SK-N-SH (cell line): ENCODE measurements around the gene LGR4. TPM values are rescaled to one million over a fixed set of nuclear protein-coding genes. Genes with fewer than 3 reads are reported as not detected.

Experiments
- CTCF ChIA-PET: fragments of 300-600, 350-600 bp; formaldehyde crosslinking; extraction: SDS; loops from one replicate; lab custom pipeline; 2021; lab: Yijun Ruan, JAX
- POLR2A ChIA-PET: fragments of 350-600 bp; sonication (Branson Sonifier 250); formaldehyde crosslinking; extraction: SDS; loops from one replicate; lab custom pipeline; 2020; ENCODE audit warnings: antibody characterized with exemption, inconsistent platforms; lab: Yijun Ruan, JAX
- DNase-seq: peaks from one replicate; pipeline ENCODE4 v3.0.0; 2012
- H2AFZ ChIP-seq: fragments of 200-600 bp; sonication (generic); 2 replicates; pipeline ENCODE4 v1.8.1; 2016; ENCODE audit warnings: antibody characterized with exemption, mild to moderate bottlenecking, low read depth
- H3F3A ChIP-seq: fragments of 200-600 bp; sonication (generic); replicated peaks from 2 replicates; pipeline ENCODE3; 2016; ENCODE audit warnings: antibody characterized with exemption, mild to moderate bottlenecking; ENCODE audit not compliant: insufficient read depth
- H3K27ac ChIP-seq, 2 experiments: fragments of 200-500 bp in 1 of 2; fragments of 200-600 bp in 1 of 2; sonication (Bioruptor generic) in 1 of 2; sonication (generic), shearing (Covaris generic) in 1 of 2; 2 replicates each; pipeline versions ENCODE4 v1.5.1 to v1.6.1; 2014 to 2016; ENCODE audit warnings: low read depth in 2 of 2, inconsistent platforms in 1 of 2, low read length in 1 of 2, mild to moderate bottlenecking in 1 of 2, mixed read lengths in 1 of 2
- H3K27me3 ChIP-seq: fragments of 200-600 bp; sonication (generic), shearing (Covaris generic); 2 replicates; pipeline ENCODE4 v1.6.1; 2016; ENCODE audit warnings: mixed run types; ENCODE audit not compliant: insufficient read depth
- H3K36me3 ChIP-seq, 2 experiments: fragments of 200-500 bp in 1 of 2; fragments of 200-600 bp in 1 of 2; sonication (Bioruptor generic) in 1 of 2; sonication (generic) in 1 of 2; replicated peaks in 1 of 2; 2 replicates each; pipeline versions ENCODE3 to v1.5.1; 2014 to 2016; ENCODE audit warnings: low read length in 1 of 2, mild to moderate bottlenecking in 1 of 2; ENCODE audit not compliant: insufficient read depth in 2 of 2, control insufficient read depth in 1 of 2
- H3K4me1 ChIP-seq, 2 experiments: fragments of 200-500 bp in 1 of 2; fragments of 200-600 bp in 1 of 2; sonication (Bioruptor generic) in 1 of 2; sonication (generic), shearing (Covaris generic) in 1 of 2; 2 replicates each; pipeline versions ENCODE4 v1.5.1 to v1.6.1; 2014 to 2016; ENCODE audit warnings: low read depth in 1 of 2, low read length in 1 of 2, mixed run types in 1 of 2; ENCODE audit not compliant: insufficient read depth in 2 of 2, control insufficient read depth in 1 of 2
- H3K4me2 ChIP-seq: fragments of 200-600 bp; sonication (generic), shearing (Covaris generic); 2 replicates; pipeline ENCODE4 v1.6.1; 2017; ENCODE audit warnings: mixed run types
- H3K4me3 ChIP-seq, 2 experiments: fragments of 200-500 bp in 1 of 2; fragments of 200-600 bp in 1 of 2; sonication (Bioruptor generic) in 1 of 2; sonication (generic), shearing (Covaris generic) in 1 of 2; 2 replicates each; pipeline versions ENCODE4 v1.5.1 to v1.8.1; 2014 to 2016; ENCODE audit warnings: low read depth in 2 of 2, inconsistent platforms in 1 of 2, low read length in 1 of 2, mild to moderate bottlenecking in 1 of 2, mixed read lengths in 1 of 2, moderate library complexity in 1 of 2
- H3K79me2 ChIP-seq: fragments of 200-600 bp; sonication (generic); 2 replicates; pipeline ENCODE4 v1.8.1; 2017; ENCODE audit warnings: mild to moderate bottlenecking; ENCODE audit not compliant: insufficient read depth
- H3K9ac ChIP-seq: fragments of 200-600 bp; sonication (generic); 2 replicates; pipeline ENCODE4 v1.6.1; 2017; ENCODE audit warnings: mixed run types
- H3K9me2 ChIP-seq: fragments of 200-600 bp; sonication (generic); 2 replicates; pipeline ENCODE4 v1.6.1; 2017; ENCODE audit warnings: mixed run types
- H3K9me3 ChIP-seq: fragments of 200-600 bp; sonication (generic); 2 replicates; pipeline ENCODE4 v1.6.1; 2017; ENCODE audit warnings: mixed run types, mild to moderate bottlenecking, moderate library complexity
- H4K20me1 ChIP-seq: fragments of 200-600 bp; sonication (generic); 2 replicates; pipeline ENCODE4 v1.6.1; 2017; ENCODE audit warnings: mild to moderate bottlenecking, mixed run types; ENCODE audit not compliant: insufficient read depth
- EP300 ChIP-seq, 2 experiments: IDR thresholded peaks; 2 replicates each; pipeline versions ENCODE4 v1.4.0 to v1.6.1; 2012; ENCODE audit warnings: borderline replicate concordance in 1 of 2, low read depth in 1 of 2, low read length in 1 of 2
- NRF1 ChIP-seq: IDR thresholded peaks from 2 replicates; pipeline ENCODE4 v1.6.1; 2012; ENCODE audit warnings: low read depth, mild to moderate bottlenecking, low read length
- PBX3 ChIP-seq: IDR thresholded peaks from 2 replicates; pipeline ENCODE4; 2012
- RAD21 ChIP-seq: IDR thresholded peaks from 2 replicates; pipeline ENCODE4 v1.6.1; 2012; ENCODE audit warnings: mild to moderate bottlenecking, low read length
- RXRA ChIP-seq: IDR thresholded peaks from 2 replicates; pipeline ENCODE4 v1.4.0; 2012; ENCODE audit warnings: low read depth, mild to moderate bottlenecking, borderline replicate concordance
- TCF12 ChIP-seq: IDR thresholded peaks from 2 replicates; pipeline ENCODE4 v1.4.0; 2012
- TEAD4 ChIP-seq: IDR thresholded peaks from 2 replicates; pipeline ENCODE4 v1.4.0; 2012; ENCODE audit warnings: mild to moderate bottlenecking, borderline replicate concordance; ENCODE audit not compliant: insufficient read depth
- YY1 ChIP-seq: IDR thresholded peaks from 2 replicates; pipeline ENCODE4 v1.4.0; 2012; ENCODE audit warnings: low read depth, mild to moderate bottlenecking
- WGBS: methylation state at CpG from one replicate; pipeline ENCODE4 v1.1.6; 2017; ENCODE audit warnings: low lambda C conversion rate; 5-methylcytosine and 5-hydroxymethylcytosine counted together
- polyA plus RNA-seq, 3 experiments: library from polyadenylated mRNA; depleted of rRNA; stranded (reverse); fragments of >200 nt; gene quantifications; 2 replicates each; pipeline ENCODE4 v1.2.3, GENCODE V29; 2012
- TF ChIP-seq, protein P1 (sequence below): fragments of 150-350 bp; IDR thresholded peaks from 2 replicates; pipeline ENCODE4 v1.6.1; 2016; ENCODE audit warnings: mild to moderate bottlenecking, low read depth, low read length
- TF ChIP-seq, protein P2 (sequence below): fragments of 200-600 bp; sonication (generic); IDR thresholded peaks from 2 replicates; pipeline ENCODE4 v1.6.1; 2017; ENCODE audit warnings: antibody characterized with exemption, mild to moderate bottlenecking, moderate library complexity

The LGR4 gene
- polyA plus RNA-seq, 1 of the 3 experiments (the other 2 are of a cell fraction): 2.6 TPM

GRCh38 chr11:27509908-27510307 lies 37.3 kb upstream of the LGR4 start (continued):
- TF ChIP-seq, protein P1, sequence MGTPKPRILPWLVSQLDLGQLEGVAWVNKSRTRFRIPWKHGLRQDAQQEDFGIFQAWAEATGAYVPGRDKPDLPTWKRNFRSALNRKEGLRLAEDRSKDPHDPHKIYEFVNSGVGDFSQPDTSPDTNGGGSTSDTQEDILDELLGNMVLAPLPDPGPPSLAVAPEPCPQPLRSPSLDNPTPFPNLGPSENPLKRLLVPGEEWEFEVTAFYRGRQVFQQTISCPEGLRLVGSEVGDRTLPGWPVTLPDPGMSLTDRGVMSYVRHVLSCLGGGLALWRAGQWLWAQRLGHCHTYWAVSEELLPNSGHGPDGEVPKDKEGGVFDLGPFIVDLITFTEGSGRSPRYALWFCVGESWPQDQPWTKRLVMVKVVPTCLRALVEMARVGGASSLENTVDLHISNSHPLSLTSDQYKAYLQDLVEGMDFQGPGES: no peak
- no peak for TF ChIP-seq TCF12
- no peak for TF ChIP-seq EP300 (IDR thresholded peaks at IDR 0.05; ENCODE audit: borderline replicate concordance in 1 of 2, low read depth in 1 of 2, low read length in 1 of 2)
- TF ChIP-seq TEAD4: no peak

DNA sequence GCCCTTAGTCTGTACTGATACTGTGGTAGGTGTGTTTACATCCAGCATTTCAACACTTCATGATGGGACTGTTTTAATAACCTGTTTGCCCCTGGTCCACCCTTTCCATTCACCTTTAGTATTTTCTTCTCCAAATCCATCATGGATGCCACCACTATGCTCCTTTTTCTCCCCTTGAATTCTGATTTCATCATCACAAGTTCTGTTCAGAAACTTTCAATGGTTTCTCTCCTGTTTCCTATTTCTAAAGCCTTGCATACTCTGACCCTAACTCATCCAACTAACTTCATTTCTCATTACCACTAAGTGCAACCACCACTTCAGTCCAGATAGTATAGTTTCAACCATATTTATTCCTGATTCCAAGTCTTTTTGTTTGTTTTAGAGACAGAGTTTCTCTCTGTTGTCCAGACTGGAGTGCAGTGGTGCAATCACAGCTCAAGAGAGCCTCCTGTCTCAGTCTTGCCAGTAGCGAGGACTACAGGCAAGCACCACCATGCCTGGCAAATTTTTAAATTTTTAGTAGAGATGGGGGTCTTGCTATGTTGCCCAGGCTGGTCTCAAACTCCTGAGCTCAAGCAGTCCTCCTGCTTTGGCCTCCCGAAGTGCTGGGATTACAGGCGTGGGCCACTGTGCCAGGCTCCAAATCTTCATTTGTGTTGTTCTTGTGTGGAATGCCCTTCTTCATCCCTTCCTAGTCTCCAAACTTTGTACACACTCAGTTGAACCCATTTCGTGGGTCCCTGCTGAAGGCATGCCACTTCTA lies 35.1 kb upstream of the LGR4 start:
- Histone ChIP-seq H3K9ac (peak overlapping the region; percentile 88; the same call in 1 of the 2 replicates), H3K27me3 (no peaks in the 10 kb centered on the region), H3K36me3 (peaks cover 7 to 9% of the 10 kb centered on the region in 2 experiments), H4K20me1 (no peaks in the 10 kb centered on the region), H3F3A (no peaks in the 10 kb centered on the region), H3K79me2 (peaks cover 55% of the 10 kb centered on the region), H3K4me1 (peaks cover 5 to 20% of the 10 kb centered on the region in 2 experiments; a peak in 3 of 4 replicates), H3K4me2 (peak overlapping the region; percentile 90)
- CTCF ChIA-PET: interaction anchor here (0.8 to 1.8 kb wide), 4 partner anchors 9 to 192 kb away, joined by 3 to 6 read pairs (median 3); no protein-coding TSS in a partner anchor
- no peak for DNase-seq
- POLR2A ChIA-PET: interaction anchor here (0.6 kb wide), 2 partner anchors 10 to 191 kb away, joined by 3 to 4 read pairs; no protein-coding TSS in a partner anchor
- whole genome bisulfite sequencing: 97% methylated on average over 4 of the region's 4 CpGs
- TF ChIP-seq YY1 (no peak), NRF1 (no peak), RXRA (no peak), PBX3 (no peak), RAD21 (no peak), TEAD4 (no peak)
- TF ChIP-seq, protein P2, sequence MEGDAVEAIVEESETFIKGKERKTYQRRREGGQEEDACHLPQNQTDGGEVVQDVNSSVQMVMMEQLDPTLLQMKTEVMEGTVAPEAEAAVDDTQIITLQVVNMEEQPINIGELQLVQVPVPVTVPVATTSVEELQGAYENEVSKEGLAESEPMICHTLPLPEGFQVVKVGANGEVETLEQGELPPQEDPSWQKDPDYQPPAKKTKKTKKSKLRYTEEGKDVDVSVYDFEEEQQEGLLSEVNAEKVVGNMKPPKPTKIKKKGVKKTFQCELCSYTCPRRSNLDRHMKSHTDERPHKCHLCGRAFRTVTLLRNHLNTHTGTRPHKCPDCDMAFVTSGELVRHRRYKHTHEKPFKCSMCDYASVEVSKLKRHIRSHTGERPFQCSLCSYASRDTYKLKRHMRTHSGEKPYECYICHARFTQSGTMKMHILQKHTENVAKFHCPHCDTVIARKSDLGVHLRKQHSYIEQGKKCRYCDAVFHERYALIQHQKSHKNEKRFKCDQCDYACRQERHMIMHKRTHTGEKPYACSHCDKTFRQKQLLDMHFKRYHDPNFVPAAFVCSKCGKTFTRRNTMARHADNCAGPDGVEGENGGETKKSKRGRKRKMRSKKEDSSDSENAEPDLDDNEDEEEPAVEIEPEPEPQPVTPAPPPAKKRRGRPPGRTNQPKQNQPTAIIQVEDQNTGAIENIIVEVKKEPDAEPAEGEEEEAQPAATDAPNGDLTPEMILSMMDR: no peak
- TF ChIP-seq, all 33 proteins: peak for 0
- H3K4me3 ChIP-seq: peak overlapping the region; percentile 93 to 95
- H3K27ac ChIP-seq: no peak overlapping the region
- peak overlapping the region; percentile 88; the same call in 1 of the 2 replicates for H2AFZ ChIP-seq
- no peaks in the 10 kb centered on the region for H3K9me3 ChIP-seq
- no peaks in the 10 kb centered on the region for H3K9me2 ChIP-seq
